ENCODE data around the gene TNFSF11.

The TNFSF11 gene

GRCh38 chr13:42612021-42612765 lies 38.2 kb downstream of the TNFSF11 start:
- no peak for DNase-seq

DNA sequence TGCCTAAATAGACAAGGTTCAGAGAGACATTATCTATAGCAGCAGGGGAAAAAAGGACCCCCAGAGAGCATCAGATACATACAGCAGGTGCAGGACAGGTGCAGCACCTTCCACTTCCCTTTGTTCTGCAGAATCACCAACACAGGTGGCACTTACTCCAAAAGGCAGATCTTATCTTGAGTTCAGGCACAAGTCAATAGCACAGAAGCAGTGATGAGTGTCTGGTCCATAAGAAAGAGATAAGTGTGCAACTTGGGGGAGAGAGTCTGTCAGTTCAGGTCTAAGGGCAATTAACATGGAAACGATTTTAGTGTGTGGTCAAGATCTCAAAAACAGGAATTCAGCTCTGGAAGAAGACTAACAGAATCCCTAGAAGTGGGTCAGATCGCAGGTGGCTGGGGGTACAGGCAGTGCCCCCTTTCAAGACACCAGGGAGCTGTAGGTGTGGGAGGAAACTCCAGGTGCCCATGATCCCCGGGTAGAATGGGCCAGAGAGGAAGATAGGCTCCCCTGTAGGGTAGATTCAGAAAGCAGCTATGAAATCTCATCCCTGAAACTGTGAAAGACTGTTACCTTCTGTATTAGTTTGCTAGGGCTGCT lies 40.6 kb downstream of the TNFSF11 start:
- DNase-seq, result no peak

DNA sequence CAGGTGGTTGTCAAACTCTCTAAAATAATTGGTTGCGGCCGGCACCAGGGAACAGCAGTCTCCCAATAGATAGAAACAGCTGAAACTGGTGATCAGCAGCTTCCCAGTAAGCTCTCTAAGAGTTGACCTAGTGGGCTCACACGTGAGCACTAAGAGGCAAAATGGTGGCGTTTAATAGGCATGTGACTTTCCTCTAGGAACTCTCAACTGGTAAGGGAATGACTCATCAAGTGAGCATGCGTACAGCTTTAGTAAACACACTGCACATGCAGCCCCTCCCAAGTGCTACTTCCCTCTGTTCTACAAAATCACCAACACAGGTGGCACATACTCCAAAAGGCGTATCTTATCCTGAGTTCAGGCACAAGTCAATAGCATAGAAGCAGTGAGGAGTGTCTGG lies 41.7 kb downstream of the TNFSF11 start:
- DNase-seq, result no peak

DNA sequence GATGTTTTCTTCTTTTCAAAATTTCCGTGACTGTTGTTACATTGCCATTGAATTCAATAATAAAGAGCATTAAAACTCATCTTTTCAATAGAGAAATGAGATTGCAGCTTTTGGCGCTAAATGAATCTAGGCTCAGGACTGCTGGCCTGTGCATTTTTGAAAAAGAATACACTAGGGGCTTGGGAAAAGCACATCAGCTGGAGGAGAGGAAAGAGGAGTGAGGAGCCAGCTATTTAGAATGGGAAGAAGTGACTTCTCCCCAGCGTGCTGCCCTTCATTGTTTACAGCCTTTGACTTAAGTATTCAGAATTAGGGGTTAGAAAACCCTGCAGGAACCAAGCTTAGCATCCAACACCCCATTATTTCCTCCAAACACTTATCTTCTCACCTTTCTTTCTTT lies 43.3 kb downstream of the TNFSF11 start:
- DNase-seq, result no peak

DNA sequence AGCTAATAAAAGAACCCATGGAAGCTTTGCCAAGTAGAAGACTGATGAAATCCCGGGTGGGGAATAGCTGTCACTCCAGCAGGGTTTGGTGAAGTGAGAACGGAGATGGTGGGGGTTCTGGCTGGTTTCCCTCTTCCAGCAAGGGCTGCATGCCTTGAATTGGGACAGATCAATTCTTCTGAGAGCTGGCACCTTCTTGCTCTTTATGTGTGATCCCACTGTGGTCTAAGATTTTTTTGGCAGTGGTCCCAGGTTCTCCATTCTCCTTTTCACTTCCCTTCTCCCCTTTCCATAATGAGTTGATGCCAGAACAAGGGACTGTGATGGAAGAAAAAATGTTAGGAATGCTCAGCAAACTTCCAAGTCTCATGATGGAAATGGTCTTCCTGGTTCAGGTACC lies 50.0 kb downstream of the TNFSF11 start:
- DNase-seq, result no peak

- no peak for DNase-seq
These were observed 51.7 kb downstream of the TNFSF11 start for GRCh38 chr13:42625611-42626010.

DNA sequence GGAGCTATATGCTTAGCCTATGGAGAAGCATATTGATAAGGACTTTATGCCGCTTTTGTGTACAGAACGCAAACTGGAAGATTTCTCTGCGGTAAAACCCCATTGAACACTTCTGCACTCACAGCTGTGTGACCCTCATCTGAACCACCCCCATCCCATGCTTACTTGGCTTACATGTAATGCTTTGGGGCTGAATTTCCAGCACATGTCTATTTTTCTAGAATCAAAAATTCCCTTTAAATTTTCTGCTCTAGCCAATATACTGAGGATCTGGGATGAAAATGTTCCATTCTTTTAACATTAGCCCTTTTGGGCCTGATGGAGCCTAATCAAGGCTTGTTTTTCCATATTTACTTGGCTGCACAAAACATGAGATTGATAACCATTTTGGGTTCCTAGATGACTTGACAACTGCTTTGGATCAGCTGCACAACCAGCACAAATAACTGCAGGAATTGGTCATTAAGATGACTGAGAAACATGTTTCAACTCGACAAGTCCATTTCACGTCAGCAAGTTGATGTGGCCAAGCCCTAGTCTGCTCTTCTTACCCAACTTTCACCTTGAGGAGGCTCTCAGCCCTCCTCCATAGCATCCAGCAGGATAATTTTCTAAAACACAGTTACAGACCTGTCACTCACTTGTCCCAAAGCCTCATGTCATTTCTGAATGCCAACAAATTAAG lies 52.4 kb downstream of the TNFSF11 start:
- DNase-seq, result no peak

- no peak for DNase-seq
These were observed 54.7 kb downstream of the TNFSF11 start for GRCh38 chr13:42628666-42629065.

DNA sequence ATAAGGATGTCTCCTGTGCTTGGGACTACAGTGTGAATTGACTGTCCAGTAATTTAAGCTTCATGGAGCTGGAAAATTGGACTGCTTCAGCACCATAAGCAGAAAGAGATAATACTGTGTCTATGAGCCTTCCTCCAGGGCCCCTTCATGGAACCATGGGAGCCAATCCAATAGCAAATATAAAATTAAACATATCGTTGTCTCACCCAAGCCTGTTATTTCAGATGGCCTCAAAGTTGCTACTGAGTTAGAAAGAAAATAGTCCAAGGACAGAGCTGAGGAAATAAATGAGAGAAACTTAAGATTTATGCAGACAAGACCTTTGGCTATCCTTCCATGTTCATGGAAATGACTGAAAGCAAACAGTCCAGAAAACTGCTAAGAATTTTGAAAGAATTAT lies 57.2 kb downstream of the TNFSF11 start:
- DNase-seq, result no peak

GRCh38 chr13:42633495-42633894 lies 59.5 kb downstream of the TNFSF11 start:
- DNase-seq, result no peak

GRCh38 chr13:42638101-42638500 lies 64.1 kb downstream of the TNFSF11 start:
- no peak for DNase-seq

GRCh38 chr13:42638886-42639285 lies 64.9 kb downstream of the TNFSF11 start:
- DNase-seq, result no peak

GRCh38 chr13:42643076-42643475 lies 69.1 kb downstream of the TNFSF11 start:
- DNase-seq, result no peak

GRCh38 chr13:42644841-42645240 lies 70.9 kb downstream of the TNFSF11 start:
- no peak for DNase-seq

GRCh38 chr13:42645717-42646116 lies 71.8 kb downstream of the TNFSF11 start:
- DNase-seq, result no peak

DNA sequence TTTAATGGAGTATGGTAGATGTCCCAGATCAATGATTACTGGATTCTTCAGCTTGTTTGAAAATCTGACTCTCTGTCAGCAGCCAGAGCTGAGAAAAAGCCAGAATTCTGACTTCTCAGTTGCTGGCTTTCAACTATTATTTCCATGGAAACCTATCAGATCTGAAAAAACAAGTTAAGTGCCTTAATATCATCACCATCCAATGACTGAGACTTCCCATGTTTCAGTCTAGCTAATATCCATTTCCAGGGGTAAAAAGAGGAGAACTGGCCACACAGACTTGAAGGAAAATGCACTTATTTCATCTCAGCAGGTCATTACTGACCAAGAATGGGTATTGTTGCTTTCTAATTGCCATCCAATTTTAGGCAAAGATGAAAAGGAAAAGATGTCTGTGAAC lies 75.2 kb downstream of the TNFSF11 start:
- no peak for DNase-seq

- DNase-seq, result no peak
These were observed 75.9 kb downstream of the TNFSF11 start for GRCh38 chr13:42649831-42650230.

DNA sequence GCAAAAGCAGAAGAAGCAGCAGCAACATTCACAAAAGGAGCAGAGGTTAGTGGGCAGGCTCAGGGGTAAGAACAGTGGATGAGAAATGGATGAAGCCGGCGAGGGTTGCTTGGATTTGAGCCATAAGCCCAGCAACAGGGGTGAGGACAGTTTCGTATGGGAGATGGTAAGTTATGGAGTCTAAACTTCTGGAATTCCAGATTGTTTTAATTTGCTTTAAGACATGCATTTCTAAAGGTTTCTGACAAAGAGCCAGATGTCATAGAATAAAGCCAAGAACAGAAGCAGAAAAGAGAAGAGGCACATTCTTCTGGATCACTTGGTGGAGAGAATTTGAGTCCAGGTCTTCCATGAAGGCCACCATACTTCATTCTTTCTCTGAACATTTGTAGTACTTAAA lies 76.6 kb downstream of the TNFSF11 start:
- DNase-seq, result no peak

DNA sequence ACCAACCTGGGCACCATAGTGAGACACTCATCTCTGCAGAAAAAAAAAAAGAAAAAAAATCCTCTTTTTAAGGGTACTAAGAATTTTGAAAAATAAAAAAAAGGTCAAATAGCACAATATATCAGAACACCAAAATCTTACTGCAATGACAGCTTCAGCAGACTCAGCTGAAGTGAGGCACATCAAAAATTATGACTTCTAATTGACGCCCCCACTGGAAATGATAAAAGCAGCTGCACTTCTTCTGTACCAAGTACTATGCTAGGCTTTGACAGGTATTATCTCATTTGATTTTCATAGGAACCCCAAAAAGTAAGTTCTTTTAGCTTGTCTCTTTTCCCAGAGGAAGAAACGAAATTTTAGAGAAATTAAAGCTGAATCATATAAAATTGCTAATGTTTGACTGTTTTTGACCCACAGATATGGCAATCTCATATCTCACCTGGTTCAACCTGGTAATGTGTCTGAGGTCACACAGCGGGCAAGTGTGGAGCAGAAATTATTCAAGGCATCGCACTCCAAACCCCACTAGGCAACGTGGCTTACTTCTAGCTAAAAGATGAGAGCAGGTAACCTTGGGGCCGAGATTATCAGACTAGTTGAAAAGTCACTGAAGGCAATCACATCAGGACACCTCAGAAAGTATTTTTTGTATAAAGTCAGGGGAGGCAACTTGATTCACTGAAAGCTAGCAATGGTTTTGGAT lies 78.1 kb downstream of the TNFSF11 start:
- DNase-seq, result no peak

DNA sequence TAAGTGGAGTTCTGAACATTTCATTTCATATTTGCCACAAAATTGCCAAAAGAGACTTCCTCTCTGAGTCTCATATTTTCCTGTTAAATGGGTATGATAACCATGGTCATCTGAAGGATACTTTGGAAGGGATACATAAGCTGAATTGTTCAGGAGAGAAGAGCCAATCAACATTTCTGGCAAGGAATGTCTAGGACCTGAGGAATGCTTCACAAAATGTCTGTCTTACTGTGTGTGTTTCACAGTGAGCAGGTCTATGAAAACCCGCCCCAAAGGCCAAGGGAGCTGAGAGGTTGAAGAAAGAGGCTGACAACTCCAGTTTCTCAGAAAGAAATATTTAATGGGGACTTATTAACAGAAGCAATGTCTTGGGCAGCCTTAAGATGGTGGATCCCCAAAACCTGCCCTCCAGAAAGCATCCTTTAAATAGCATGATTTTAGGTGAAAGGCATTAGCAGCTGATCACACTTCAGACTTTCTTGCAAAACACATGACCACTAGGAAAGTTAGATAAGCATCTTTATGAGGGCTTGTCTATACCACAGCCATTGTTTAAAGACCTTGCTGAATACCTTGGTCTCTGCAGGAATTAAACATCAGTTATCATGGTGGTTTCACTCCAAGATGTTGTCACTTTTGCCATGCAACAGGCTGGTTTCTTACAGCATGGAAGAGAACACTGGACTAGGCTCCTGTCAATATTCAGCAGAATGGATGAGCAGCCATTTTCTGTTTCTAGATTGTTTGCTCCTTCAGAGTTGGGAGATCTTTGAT lies 78.9 kb downstream of the TNFSF11 start:
- no peak for DNase-seq

GRCh38 chr13:42653679-42654078 lies 79.7 kb downstream of the TNFSF11 start:
- no peak for DNase-seq

GRCh38 chr13:42654212-42654611 lies 80.3 kb downstream of the TNFSF11 start:
- DNase-seq, result no peak

GRCh38 chr13:42654722-42655121 lies 80.8 kb downstream of the TNFSF11 start:
- DNase-seq, result no peak

All from activated effector memory CD4-positive, alpha-beta T cell treated with anti-CD3 and anti-CD28 coated beads, Interleukin-2, amount 50 U/mL, for 16 hours (primary cell).